ENCODE measurements around the gene PRPF8. TPM values are rescaled to one million over a fixed set of nuclear protein-coding genes. Genes with fewer than 3 reads are reported as not detected.

Gene PRPF8
- polyA plus RNA-seq, 1 donor from 2014 or later = 56.9 TPM

GRCh38 chr17:1730326-1731193 lies 45.9 kb upstream of the PRPF8 start:
- Histone ChIP-seq H3K36me3 (ENCODE audit: insufficient read depth, low read length) (no peaks in the 10 kb centered on the region), H3K4me3 (ENCODE audit: low read length) (no peak overlapping the region)

GRCh38 chr17:1729966-1730325 lies 45.3 kb upstream of the PRPF8 start:
- H3K9ac ChIP-seq (ENCODE audit: low read length) = no peak overlapping the region
- H3F3A ChIP-seq (ENCODE audit: insufficient read depth, low read length, poor library complexity, severe bottlenecking) = no peaks in the 10 kb centered on the region
- H3K9me3 ChIP-seq (ENCODE audit: low read length) = no peaks in the 10 kb centered on the region
- no peak overlapping the region for H2AFZ ChIP-seq (ENCODE audit: low read depth, low read length)
- no peaks in the 10 kb centered on the region for H3K27me3 ChIP-seq (ENCODE audit: insufficient read depth, low read depth, low read length)
- no peaks in the 10 kb centered on the region for H3K79me2 ChIP-seq (replicated peaks; ENCODE audit: insufficient read depth, low read length)
- no peak overlapping the region for H3K4me3 ChIP-seq (ENCODE audit: low read length)
- H3K27ac ChIP-seq (ENCODE audit: low read length) = no peak overlapping the region
- H4K20me1 ChIP-seq (ENCODE audit: insufficient read depth) = no peaks in the 10 kb centered on the region
- H3K9me2 ChIP-seq (ENCODE audit: insufficient read depth, low read length) = no peaks in the 10 kb centered on the region
- no peaks in the 10 kb centered on the region for H3K36me3 ChIP-seq (ENCODE audit: insufficient read depth, low read length)
- H3K4me2 ChIP-seq (ENCODE audit: low read length) = no peak overlapping the region
- TF ChIP-seq POLR2AphosphoS5 (IDR thresholded peaks at IDR 0.05) (no peak), CTCF (IDR thresholded peaks at IDR 0.05; ENCODE audit: poor library complexity, severe bottlenecking) (no peak), EP300 (conservative IDR thresholded peaks at IDR 0.05; ENCODE audit: poor library complexity, severe bottlenecking) (no peak), SMC3 (conservative IDR thresholded peaks at IDR 0.05; ENCODE audit: poor library complexity) (no peak), MXI1 (conservative IDR thresholded peaks at IDR 0.05; ENCODE audit: poor library complexity, severe bottlenecking) (no peak), RAD21 (conservative IDR thresholded peaks at IDR 0.05) (no peak), EZH2 (IDR thresholded peaks at IDR 0.05; ENCODE audit: borderline replicate concordance, insufficient read depth, low read length, poor library complexity, severe bottlenecking) (no peak), REST (IDR thresholded peaks at IDR 0.05; ENCODE audit: borderline replicate concordance) (no peak), TAF1 (IDR thresholded peaks at IDR 0.05; ENCODE audit: low read depth) (no peak)

More at GRCh38 chr17:1730326-1731193, 45.9 kb upstream of the PRPF8 start:
- TF ChIP-seq POLR2AphosphoS5 (IDR thresholded peaks at IDR 0.05) = no peak
- H3K9me2 ChIP-seq (ENCODE audit: insufficient read depth, low read length) = no peaks in the 10 kb centered on the region
- H2AFZ ChIP-seq (ENCODE audit: low read depth, low read length) = no peak overlapping the region
- H3K27ac ChIP-seq (ENCODE audit: low read length) = no peak overlapping the region
- H3K27me3 ChIP-seq (ENCODE audit: insufficient read depth, low read depth, low read length) = no peaks in the 10 kb centered on the region
- no peak overlapping the region for H3K9ac ChIP-seq (ENCODE audit: low read length)
- H3F3A ChIP-seq (ENCODE audit: insufficient read depth, low read length, poor library complexity, severe bottlenecking) = no peaks in the 10 kb centered on the region
- H3K4me2 ChIP-seq (ENCODE audit: low read length) = no peak overlapping the region
- no peaks in the 10 kb centered on the region for H4K20me1 ChIP-seq (ENCODE audit: insufficient read depth)
- H3K79me2 ChIP-seq (replicated peaks; ENCODE audit: insufficient read depth, low read length) = no peaks in the 10 kb centered on the region
- no peaks in the 10 kb centered on the region for H3K9me3 ChIP-seq (ENCODE audit: low read length)

Measured in neural cell (in vitro differentiated cells).